ENCODE data around the gene PALD1.
"Not testable (repeated sequence)": the region's sequence is repeated elsewhere in the genome, so short reads cannot be mapped to it uniquely, and the experiment has no call there.

Gene PALD1

GRCh38 chr10:70476249-70477035 lies 2.1 kb upstream of the PALD1 start:
- H3K4me3 ChIP-seq (ENCODE audit: low read depth, low read length), result no peak overlapping the region
- H3K36me3 ChIP-seq (ENCODE audit: control insufficient read depth, insufficient read depth, low read length), result no peaks in the 10 kb centered on the region
- H3K9me3 ChIP-seq (ENCODE audit: control insufficient read depth, insufficient read depth, low read depth, low read length), result no peaks in the 10 kb centered on the region
- peaks cover 30% of the 10 kb centered on the region for H3K4me1 ChIP-seq (ENCODE audit: control insufficient read depth, insufficient read depth, low read length)
- H3K27me3 ChIP-seq (ENCODE audit: control insufficient read depth, insufficient read depth, low read length), result no peaks in the 10 kb centered on the region
- H3K27ac ChIP-seq (ENCODE audit: low read depth, low read length), result no peak overlapping the region
- no peak overlapping the region for H3K9ac ChIP-seq (ENCODE audit: low read length)

- peak overlapping the region; percentile 91 for H3K9ac ChIP-seq (ENCODE audit: low read length)
These were observed 855 bp upstream of the PALD1 start for GRCh38 chr10:70477661-70478162.

DNA sequence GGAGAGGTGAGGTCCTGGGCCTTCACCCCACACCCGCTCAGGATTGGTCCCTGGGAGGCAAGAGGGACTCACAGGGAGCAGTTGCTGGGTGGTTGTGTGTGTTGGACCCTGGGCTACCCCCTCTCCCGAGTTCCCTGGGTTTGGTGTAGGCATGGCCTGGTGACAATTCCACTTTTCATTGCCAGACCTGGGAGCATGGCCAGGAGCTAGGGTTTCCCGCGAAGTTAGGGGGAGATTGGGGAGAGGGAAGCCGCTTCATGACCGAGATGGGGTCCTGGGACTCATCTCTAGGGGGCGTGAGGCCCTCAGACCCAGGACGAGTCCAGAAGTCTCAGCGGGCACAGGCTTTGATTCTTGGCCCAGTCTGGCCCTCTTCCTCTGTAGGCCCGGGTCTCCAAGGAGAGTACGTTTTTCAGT lies 606 bp downstream of the PALD1 start:
- no peaks in the 10 kb centered on the region for H3K36me3 ChIP-seq (ENCODE audit: control insufficient read depth, insufficient read depth, low read length)
- peak overlapping the region; percentile 91 for H3K9ac ChIP-seq (ENCODE audit: low read length)
- peak overlapping the region; percentile 76 for H3K4me3 ChIP-seq (ENCODE audit: low read depth, low read length)
- H3K9me3 ChIP-seq (ENCODE audit: control insufficient read depth, insufficient read depth, low read depth, low read length), result no peaks in the 10 kb centered on the region
- H3K4me1 ChIP-seq (ENCODE audit: control insufficient read depth, insufficient read depth, low read length), result peaks cover 45% of the 10 kb centered on the region
- H3K27me3 ChIP-seq (ENCODE audit: control insufficient read depth, insufficient read depth, low read length), result no peaks in the 10 kb centered on the region
- peak overlapping the region; percentile 31; the same call in 1 of the 2 replicates for H3K27ac ChIP-seq (ENCODE audit: low read depth, low read length)

More at GRCh38 chr10:70477661-70478162, 855 bp upstream of the PALD1 start:
- H3K4me1 ChIP-seq (ENCODE audit: control insufficient read depth, insufficient read depth, low read length), result peaks cover 39% of the 10 kb centered on the region
- peak overlapping the region; percentile 76 for H3K4me3 ChIP-seq (ENCODE audit: low read depth, low read length)
- H3K36me3 ChIP-seq (ENCODE audit: control insufficient read depth, insufficient read depth, low read length), result no peaks in the 10 kb centered on the region
- H3K27ac ChIP-seq (ENCODE audit: low read depth, low read length), result peak overlapping the region; percentile 72; the same call in 1 of the 2 replicates
- no peaks in the 10 kb centered on the region for H3K27me3 ChIP-seq (ENCODE audit: control insufficient read depth, insufficient read depth, low read length)
- H3K9me3 ChIP-seq (ENCODE audit: control insufficient read depth, insufficient read depth, low read depth, low read length), result no peaks in the 10 kb centered on the region

DNA sequence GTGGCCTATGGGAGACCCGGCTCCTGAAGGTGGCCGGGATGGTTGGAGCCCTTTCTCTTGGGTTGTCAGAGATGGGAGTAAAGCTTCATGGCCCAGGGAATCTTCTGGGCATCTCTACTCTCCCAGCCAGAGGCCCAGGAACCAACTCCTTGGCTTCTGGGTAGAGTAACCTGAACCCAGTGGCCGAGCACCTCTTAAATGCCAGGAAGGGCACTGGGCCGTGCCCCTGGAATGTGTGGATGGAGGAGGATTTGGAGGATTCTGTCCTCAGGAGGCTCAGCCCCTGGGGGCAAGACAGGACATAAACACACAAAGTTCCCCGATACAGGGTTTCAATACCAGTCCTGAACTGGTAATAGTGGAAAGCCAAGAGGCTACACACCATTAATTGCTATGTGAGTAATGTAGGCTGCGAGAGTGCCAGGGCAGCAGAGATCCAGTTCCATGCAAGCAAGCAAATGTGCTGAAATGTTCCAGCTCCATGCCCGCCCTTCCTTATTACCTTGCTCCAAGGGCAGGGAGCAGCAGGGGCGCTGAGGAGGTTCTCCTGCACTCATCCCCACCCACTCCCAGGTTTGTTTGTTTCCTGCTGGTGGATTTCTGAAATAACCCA lies 1.2 kb downstream of the PALD1 start:
- Histone ChIP-seq H3K9me3 (ENCODE audit: control insufficient read depth, insufficient read depth, low read depth, low read length) (no peaks in the 10 kb centered on the region), H3K27me3 (ENCODE audit: control insufficient read depth, insufficient read depth, low read length) (no peaks in the 10 kb centered on the region), H3K4me1 (ENCODE audit: control insufficient read depth, insufficient read depth, low read length) (peaks cover 45% of the 10 kb centered on the region), H3K36me3 (ENCODE audit: control insufficient read depth, insufficient read depth, low read length) (0 out of 2 replicates have a peak, but pooled peaks cover under 1% of the 10 kb centered on the region), H3K9ac (ENCODE audit: low read length) (peak overlapping the region; percentile 91), H3K4me3 (ENCODE audit: low read depth, low read length) (peak overlapping the region; percentile 76), H3K27ac (ENCODE audit: low read depth, low read length) (no peak overlapping the region)

DNA sequence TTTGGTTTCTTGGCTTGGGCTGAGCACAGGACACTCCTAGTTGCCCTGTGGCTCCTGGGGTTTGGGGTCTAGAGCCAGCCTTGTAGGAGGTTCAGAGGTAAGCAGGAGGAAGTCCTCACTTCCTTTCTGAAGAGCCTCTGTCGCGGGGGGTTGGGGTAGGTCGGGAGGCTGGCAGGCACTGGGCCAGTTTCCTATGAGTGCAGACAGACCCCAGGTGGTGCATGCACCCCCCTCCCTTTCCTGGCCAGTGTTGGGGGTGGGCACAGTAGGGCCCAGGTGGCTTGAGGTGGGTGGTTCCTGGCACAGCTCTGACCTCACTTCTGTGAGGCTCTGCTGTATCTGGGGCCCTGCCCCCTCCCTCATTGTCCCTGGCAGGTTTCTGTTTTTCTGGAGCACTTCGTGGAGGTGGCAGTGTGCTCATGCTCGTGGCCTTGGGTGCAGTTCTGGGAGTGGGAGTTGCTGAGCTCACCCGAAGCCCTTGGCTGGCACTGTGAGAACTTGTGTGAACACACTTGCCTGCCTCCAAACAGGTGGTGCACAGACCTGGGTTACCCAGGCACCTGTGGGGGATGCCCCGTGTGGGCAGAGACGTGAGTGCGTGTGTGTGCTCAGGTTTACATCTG lies 1.8 kb downstream of the PALD1 start:
- 0 out of 2 replicates have a peak, but pooled peaks cover 3% of the 10 kb centered on the region for H3K36me3 ChIP-seq (ENCODE audit: control insufficient read depth, insufficient read depth, low read length)
- H3K4me3 ChIP-seq (ENCODE audit: low read depth, low read length), result peak overlapping the region; percentile 76
- no peaks in the 10 kb centered on the region for H3K27me3 ChIP-seq (ENCODE audit: control insufficient read depth, insufficient read depth, low read length)
- H3K4me1 ChIP-seq (ENCODE audit: control insufficient read depth, insufficient read depth, low read length), result peaks cover 45% of the 10 kb centered on the region
- no peak overlapping the region for H3K27ac ChIP-seq (ENCODE audit: low read depth, low read length)
- H3K9me3 ChIP-seq (ENCODE audit: control insufficient read depth, insufficient read depth, low read depth, low read length), result no peaks in the 10 kb centered on the region
- no peak overlapping the region for H3K9ac ChIP-seq (ENCODE audit: low read length)

GRCh38 chr10:70481105-70481504 lies 2.5 kb downstream of the PALD1 start:
- Histone ChIP-seq H3K36me3 (ENCODE audit: control insufficient read depth, insufficient read depth, low read length) (peaks cover 7% of the 10 kb centered on the region), H3K27me3 (ENCODE audit: control insufficient read depth, insufficient read depth, low read length) (no peaks in the 10 kb centered on the region), H3K4me1 (ENCODE audit: control insufficient read depth, insufficient read depth, low read length) (peaks cover 45% of the 10 kb centered on the region), H3K9me3 (ENCODE audit: control insufficient read depth, insufficient read depth, low read depth, low read length) (no peaks in the 10 kb centered on the region), H3K27ac (ENCODE audit: low read depth, low read length) (no peak overlapping the region), H3K9ac (ENCODE audit: low read length) (no peak overlapping the region), H3K4me3 (ENCODE audit: low read depth, low read length) (no peak overlapping the region)

DNA sequence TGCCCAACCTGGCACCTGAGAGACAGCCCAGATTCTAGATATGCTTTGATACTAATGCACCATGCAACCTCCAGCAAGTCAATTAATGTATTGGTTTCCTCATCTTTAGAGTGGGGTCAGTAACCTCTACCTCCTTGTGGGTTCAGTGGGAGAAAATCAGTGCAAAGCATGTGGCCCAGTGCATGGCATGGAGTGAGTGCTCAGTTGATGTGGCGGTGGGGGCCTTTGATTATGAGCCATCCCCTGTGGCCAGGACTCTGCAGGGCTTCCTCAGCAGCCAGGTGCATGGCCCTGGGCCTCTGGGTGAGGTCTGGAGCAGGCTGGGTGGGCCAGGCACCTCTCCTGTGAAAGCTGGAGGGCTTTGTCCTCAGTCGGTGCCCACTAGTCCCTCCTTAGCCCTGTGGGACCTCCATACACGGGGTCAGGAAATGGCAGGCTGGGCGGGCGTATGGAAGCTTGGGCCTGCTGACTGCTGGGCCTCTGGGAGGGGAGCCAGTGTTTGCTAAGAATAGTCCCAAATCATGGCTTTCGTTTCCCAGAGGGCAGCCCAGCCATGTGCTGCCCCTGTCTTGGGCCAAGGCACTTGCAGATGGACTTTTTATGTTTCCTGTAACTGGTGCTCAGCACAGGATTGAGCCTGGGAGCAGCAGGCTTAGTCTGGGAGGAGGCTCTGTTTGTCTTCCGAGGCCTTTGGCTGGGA lies 3.4 kb downstream of the PALD1 start:
- no peaks in the 10 kb centered on the region for H3K9me3 ChIP-seq (ENCODE audit: control insufficient read depth, insufficient read depth, low read depth, low read length)
- peaks cover 7% of the 10 kb centered on the region for H3K36me3 ChIP-seq (ENCODE audit: control insufficient read depth, insufficient read depth, low read length)
- H3K27me3 ChIP-seq (ENCODE audit: control insufficient read depth, insufficient read depth, low read length), result no peaks in the 10 kb centered on the region

GRCh38 chr10:70482982-70483760 lies 4.6 kb downstream of the PALD1 start:
- no peak overlapping the region for H3K9ac ChIP-seq (ENCODE audit: low read length)
- H3K4me3 ChIP-seq (ENCODE audit: low read depth, low read length), result no peak overlapping the region
- H3K27ac ChIP-seq (ENCODE audit: low read depth, low read length), result no peak overlapping the region; the same call in 1 of the 2 replicates
- H3K36me3 ChIP-seq (ENCODE audit: control insufficient read depth, insufficient read depth, low read length), result peaks cover 7% of the 10 kb centered on the region
- no peaks in the 10 kb centered on the region for H3K9me3 ChIP-seq (ENCODE audit: control insufficient read depth, insufficient read depth, low read depth, low read length)
- H3K27me3 ChIP-seq (ENCODE audit: control insufficient read depth, insufficient read depth, low read length), result no peaks in the 10 kb centered on the region
- H3K4me1 ChIP-seq (ENCODE audit: control insufficient read depth, insufficient read depth, low read length), result peaks cover 38% of the 10 kb centered on the region

More for the DNA sequence above, 3.4 kb downstream of the PALD1 start:
- Histone ChIP-seq H3K4me1 (ENCODE audit: control insufficient read depth, insufficient read depth, low read length) (peaks cover 44% of the 10 kb centered on the region), H3K27ac (ENCODE audit: low read depth, low read length) (no peak overlapping the region), H3K4me3 (ENCODE audit: low read depth, low read length) (no peak overlapping the region), H3K9ac (ENCODE audit: low read length) (no peak overlapping the region)

DNA sequence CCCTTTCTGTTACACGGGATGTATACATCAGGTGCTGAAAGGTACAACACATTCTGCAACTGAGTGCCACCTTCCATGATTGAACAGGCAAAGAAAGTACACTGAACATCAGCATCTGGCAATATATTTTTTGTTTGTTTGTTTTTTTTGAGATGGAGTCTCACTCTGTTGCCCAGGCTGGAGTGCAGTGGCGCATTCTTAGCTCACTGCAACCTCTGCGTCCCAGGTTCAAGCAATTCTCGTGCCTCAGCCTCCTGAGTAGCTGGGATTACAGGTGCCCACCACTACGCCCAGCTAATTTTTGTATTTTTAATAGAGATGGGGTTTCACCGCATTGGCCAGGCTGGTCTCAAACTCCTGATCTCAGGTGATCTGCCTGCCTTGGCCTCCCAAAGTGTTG lies 5.3 kb downstream of the PALD1 start:
- H3K27ac ChIP-seq (ENCODE audit: low read depth, low read length); H3K4me3 ChIP-seq (ENCODE audit: low read depth, low read length); H3K9me3 ChIP-seq (ENCODE audit: control insufficient read depth, insufficient read depth, low read depth, low read length); H3K9ac ChIP-seq (ENCODE audit: low read length); H3K36me3 ChIP-seq (ENCODE audit: control insufficient read depth, insufficient read depth, low read length); H3K27me3 ChIP-seq (ENCODE audit: control insufficient read depth, insufficient read depth, low read length): not testable (repeated sequence)
- peaks cover 38% of the 10 kb centered on the region for H3K4me1 ChIP-seq (ENCODE audit: control insufficient read depth, insufficient read depth, low read length)

DNA sequence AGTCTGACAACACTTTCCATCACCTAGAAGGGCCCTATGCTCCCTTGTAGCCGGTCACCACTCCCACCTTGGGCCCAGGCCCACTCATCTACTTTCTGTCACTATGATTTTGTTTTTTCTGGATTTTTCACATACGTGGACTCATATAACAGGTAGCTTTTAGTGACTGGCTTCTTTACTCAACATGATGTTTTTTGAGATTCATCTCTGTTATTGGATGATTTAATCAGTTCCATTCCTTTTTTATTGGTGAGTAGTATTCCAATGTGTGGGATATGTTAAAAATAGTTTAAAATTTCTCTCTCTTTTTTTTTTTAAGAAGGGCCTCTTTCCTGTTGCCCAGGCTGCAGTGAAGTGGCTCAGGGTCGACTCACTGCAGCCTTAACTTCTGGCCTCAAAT lies 9.3 kb downstream of the PALD1 start:
- Histone ChIP-seq H3K27ac (ENCODE audit: low read depth, low read length) (no peak overlapping the region), H3K9ac (ENCODE audit: low read length) (no peak overlapping the region), H3K4me1 (ENCODE audit: control insufficient read depth, insufficient read depth, low read length) (peaks cover 18% of the 10 kb centered on the region), H3K27me3 (ENCODE audit: control insufficient read depth, insufficient read depth, low read length) (no peaks in the 10 kb centered on the region), H3K4me3 (ENCODE audit: low read depth, low read length) (no peak overlapping the region), H3K9me3 (ENCODE audit: control insufficient read depth, insufficient read depth, low read depth, low read length) (no peaks in the 10 kb centered on the region), H3K36me3 (ENCODE audit: control insufficient read depth, insufficient read depth, low read length) (peaks cover 7% of the 10 kb centered on the region)
